HFFc6 (cell line): ENCODE data around the gene MGAT4C. TPM values are rescaled to one million over a fixed set of nuclear protein-coding genes. Genes with fewer than 3 reads are reported as not detected.

Source experiments
- DNase-seq: peaks from one replicate; pipeline ENCODE4 v3.0.0-alpha.2; 2018
- H3K27ac Mint-ChIP-seq: 2 replicates; pipeline ENCODE4 v1.8.0; 2020; ENCODE audit warnings: mild to moderate bottlenecking, mixed read lengths
- H3K27me3 Mint-ChIP-seq: 2 replicates; pipeline ENCODE4 v1.8.0; 2021; ENCODE audit warnings: mild to moderate bottlenecking, moderate library complexity, mixed read lengths; ENCODE audit not compliant: insufficient read depth
- H3K36me3 Mint-ChIP-seq: 2 replicates; pipeline ENCODE4 v1.8.0; 2021; ENCODE audit warnings: low read depth, mixed read lengths
- H3K4me1 Mint-ChIP-seq: 2 replicates; pipeline ENCODE4 v1.8.0; 2020; ENCODE audit warnings: low read depth, mixed read lengths
- H3K4me3 Mint-ChIP-seq: 2 replicates; pipeline ENCODE4 v1.8.0; 2020; ENCODE audit warnings: mild to moderate bottlenecking, moderate library complexity, mixed read lengths
- H3K9me3 Mint-ChIP-seq: 2 replicates; pipeline ENCODE4 v1.8.0; 2020; ENCODE audit warnings: mild to moderate bottlenecking, mixed read lengths
- CTCF ChIP-seq: fragments of 200-600 bp; sonication (generic); IDR thresholded peaks from 2 replicates; pipeline ENCODE4 v1.5.0; 2021; ENCODE audit warnings: antibody characterized with exemption, mild to moderate bottlenecking
- total RNA-seq, 6 experiments: library from RNA; stranded (reverse); fragmentation: NEBNext Ultra II Directional; extraction: Animal tissue kit (Norgen Biotek cat#: 25700); gene quantifications; 2 replicates in 1 of 6; 3 replicates in 5 of 6; pipeline ENCODE4 v1.2.3, GENCODE V29; 2021

The MGAT4C gene
- total RNA-seq, 6 experiments from 2014 or later, result not detected

- Mint-ChIP-seq H3K27ac (no peak overlapping the region), H3K4me1 (no peaks in the 10 kb centered on the region), H3K27me3 (no peaks in the 10 kb centered on the region; the same call in 1 of the 2 replicates), H3K9me3 (peaks cover 49% of the 10 kb centered on the region), H3K4me3 (no peak overlapping the region), H3K36me3 (peaks cover 8% of the 10 kb centered on the region; the same call in 1 of the 2 replicates)
- TF ChIP-seq CTCF, result no peak
- no peak for DNase-seq
These were observed 101.6 kb downstream of the MGAT4C start for GRCh38 chr12:86154620-86155019.

GRCh38 chr12:86148612-86149011, 107.6 kb downstream of the MGAT4C start:
- no peak for TF ChIP-seq CTCF
- Mint-ChIP-seq H3K27ac (no peak overlapping the region), H3K27me3 (no peaks in the 10 kb centered on the region; the same call in 1 of the 2 replicates), H3K4me3 (no peak overlapping the region), H3K4me1 (no peaks in the 10 kb centered on the region), H3K9me3 (peaks cover 48% of the 10 kb centered on the region), H3K36me3 (peaks cover 8% of the 10 kb centered on the region; the same call in 1 of the 2 replicates)
- DNase-seq, result no peak

- H3K36me3 Mint-ChIP-seq, result peaks cover 8% of the 10 kb centered on the region; the same call in 1 of the 2 replicates
- DNase-seq, result no peak
- TF ChIP-seq CTCF, result no peak
- no peak overlapping the region for H3K4me3 Mint-ChIP-seq
- H3K27ac Mint-ChIP-seq, result no peak overlapping the region
- peaks cover 51% of the 10 kb centered on the region for H3K9me3 Mint-ChIP-seq
- no peaks in the 10 kb centered on the region; the same call in 1 of the 2 replicates for H3K27me3 Mint-ChIP-seq
- no peaks in the 10 kb centered on the region for H3K4me1 Mint-ChIP-seq
These were observed 108.1 kb downstream of the MGAT4C start for GRCh38 chr12:86148071-86148470.

- Mint-ChIP-seq H3K36me3 (no peaks in the 10 kb centered on the region), H3K9me3 (peaks cover 32% of the 10 kb centered on the region), H3K4me1 (no peaks in the 10 kb centered on the region), H3K4me3 (no peak overlapping the region), H3K27me3 (no peaks in the 10 kb centered on the region), H3K27ac (no peak overlapping the region)
- TF ChIP-seq CTCF, result no peak
- no peak for DNase-seq
These were observed 111.0 kb downstream of the MGAT4C start for GRCh38 chr12:86145156-86145555.

- peaks cover 32% of the 10 kb centered on the region; the same call in 1 of the 2 replicates for H3K9me3 Mint-ChIP-seq
- no peak for DNase-seq
- no peaks in the 10 kb centered on the region for H3K27me3 Mint-ChIP-seq
- no peak for TF ChIP-seq CTCF
- H3K4me1 Mint-ChIP-seq, result no peaks in the 10 kb centered on the region
- no peak overlapping the region for H3K27ac Mint-ChIP-seq
- no peaks in the 10 kb centered on the region for H3K36me3 Mint-ChIP-seq
- no peak overlapping the region for H3K4me3 Mint-ChIP-seq
These were observed 113.0 kb downstream of the MGAT4C start for GRCh38 chr12:86143162-86143561.

- no peak for DNase-seq
- Mint-ChIP-seq H3K9me3 (peaks cover 45% of the 10 kb centered on the region), H3K27ac (no peak overlapping the region), H3K27me3 (no peaks in the 10 kb centered on the region), H3K4me1 (no peaks in the 10 kb centered on the region), H3K36me3 (no peaks in the 10 kb centered on the region), H3K4me3 (no peak overlapping the region)
- TF ChIP-seq CTCF, result no peak
These were observed 116.5 kb downstream of the MGAT4C start for GRCh38 chr12:86139671-86140070.
